ENCODE measurements around the gene JAML.

The JAML gene

GRCh38 chr11:118240999-118241763 is 16.4 kb upstream of the JAML start:
- Histone ChIP-seq H4K20me1 (no peaks in the 10 kb centered on the region), H3K4me1 (peaks cover 51% of the 10 kb centered on the region), H3K9me3 (no peaks in the 10 kb centered on the region), H3K9ac (no peak overlapping the region), H3K27ac (no peak overlapping the region), H3K4me3 (no peak overlapping the region), H3K27me3 (no peaks in the 10 kb centered on the region), H3K36me3 (no peaks in the 10 kb centered on the region), H3K4me2 (peak overlapping the region; percentile 64)
- TF ChIP-seq Cebpa-rat (IDR thresholded peaks at IDR 0.05): no peak

- Histone ChIP-seq H3K9me3 (no peaks in the 10 kb centered on the region), H4K20me1 (no peaks in the 10 kb centered on the region), H3K4me2 (peak overlapping the region; percentile 64), H3K9ac (no peak overlapping the region), H3K4me3 (no peak overlapping the region), H3K4me1 (peaks cover 35% of the 10 kb centered on the region), H3K27me3 (no peaks in the 10 kb centered on the region), H3K36me3 (no peaks in the 10 kb centered on the region), H3K27ac (no peak overlapping the region)
- TF ChIP-seq Cebpa-rat (IDR thresholded peaks at IDR 0.05): no peak
These were observed 14.8 kb upstream of the JAML start for GRCh38 chr11:118239509-118240205.

GRCh38 chr11:118238929-118239328 is 14.1 kb upstream of the JAML start:
- Histone ChIP-seq H3K9me3 (no peaks in the 10 kb centered on the region), H3K4me3 (no peak overlapping the region), H3K4me2 (peak overlapping the region; percentile 64), H3K27ac (no peak overlapping the region), H4K20me1 (no peaks in the 10 kb centered on the region), H3K4me1 (peaks cover 34% of the 10 kb centered on the region), H3K9ac (no peak overlapping the region), H3K27me3 (no peaks in the 10 kb centered on the region), H3K36me3 (no peaks in the 10 kb centered on the region)
- TF ChIP-seq Cebpa-rat (IDR thresholded peaks at IDR 0.05): no peak

- no peak overlapping the region for H3K9ac ChIP-seq
- peak overlapping the region; percentile 64; the same call in 1 of the 2 replicates for H3K4me2 ChIP-seq
- TF ChIP-seq Cebpa-rat (IDR thresholded peaks at IDR 0.05): no peak
- no peak overlapping the region for H3K27ac ChIP-seq
- no peaks in the 10 kb centered on the region for H3K9me3 ChIP-seq
- no peaks in the 10 kb centered on the region for H3K36me3 ChIP-seq
- peaks cover 34% of the 10 kb centered on the region for H3K4me1 ChIP-seq
- no peaks in the 10 kb centered on the region for H4K20me1 ChIP-seq
- H3K4me3 ChIP-seq: no peak overlapping the region
- H3K27me3 ChIP-seq: no peaks in the 10 kb centered on the region
These were observed 13.6 kb upstream of the JAML start for GRCh38 chr11:118238421-118238820.

- no peaks in the 10 kb centered on the region for H4K20me1 ChIP-seq
- H3K27ac ChIP-seq: no peak overlapping the region
- TF ChIP-seq Cebpa-rat (IDR thresholded peaks at IDR 0.05): no peak
- no peaks in the 10 kb centered on the region for H3K27me3 ChIP-seq
- no peaks in the 10 kb centered on the region for H3K36me3 ChIP-seq
- H3K4me1 ChIP-seq: peaks cover 27% of the 10 kb centered on the region
- H3K4me2 ChIP-seq: no peak overlapping the region
- no peak overlapping the region for H3K4me3 ChIP-seq
- no peak overlapping the region for H3K9ac ChIP-seq
- H3K9me3 ChIP-seq: no peaks in the 10 kb centered on the region
These were observed 11.4 kb upstream of the JAML start for GRCh38 chr11:118236170-118236569.

GRCh38 chr11:118234833-118235232 is 10.0 kb upstream of the JAML start:
- H3K4me3 ChIP-seq: no peak overlapping the region
- H3K4me2 ChIP-seq: no peak overlapping the region
- peaks cover 16% of the 10 kb centered on the region for H3K4me1 ChIP-seq
- H3K9me3 ChIP-seq: no peaks in the 10 kb centered on the region
- H3K9ac ChIP-seq: no peak overlapping the region
- no peaks in the 10 kb centered on the region for H4K20me1 ChIP-seq
- H3K27ac ChIP-seq: no peak overlapping the region
- no peak for TF ChIP-seq Cebpa-rat (IDR thresholded peaks at IDR 0.05)
- H3K36me3 ChIP-seq: no peaks in the 10 kb centered on the region
- H3K27me3 ChIP-seq: no peaks in the 10 kb centered on the region

GRCh38 chr11:118233850-118234249 is 9.0 kb upstream of the JAML start:
- H3K36me3 ChIP-seq: no peaks in the 10 kb centered on the region
- TF ChIP-seq Cebpa-rat (IDR thresholded peaks at IDR 0.05): no peak
- H3K4me2 ChIP-seq: no peak overlapping the region
- no peaks in the 10 kb centered on the region for H3K27me3 ChIP-seq
- H3K9me3 ChIP-seq: no peaks in the 10 kb centered on the region
- no peaks in the 10 kb centered on the region for H4K20me1 ChIP-seq
- H3K9ac ChIP-seq: no peak overlapping the region
- H3K27ac ChIP-seq: no peak overlapping the region
- peaks cover 16% of the 10 kb centered on the region for H3K4me1 ChIP-seq
- H3K4me3 ChIP-seq: no peak overlapping the region

- Histone ChIP-seq H3K4me2 (no peak overlapping the region), H3K27ac (no peak overlapping the region), H3K9ac (no peak overlapping the region), H4K20me1 (no peaks in the 10 kb centered on the region), H3K9me3 (no peaks in the 10 kb centered on the region), H3K4me3 (no peak overlapping the region), H3K27me3 (no peaks in the 10 kb centered on the region), H3K36me3 (no peaks in the 10 kb centered on the region), H3K4me1 (peaks cover 17% of the 10 kb centered on the region)
- no peak for TF ChIP-seq Cebpa-rat (IDR thresholded peaks at IDR 0.05)
These were observed 8.6 kb upstream of the JAML start for GRCh38 chr11:118233377-118233776.

GRCh38 chr11:118232659-118233058 is 7.8 kb upstream of the JAML start:
- H4K20me1 ChIP-seq: no peaks in the 10 kb centered on the region
- H3K27me3 ChIP-seq: no peaks in the 10 kb centered on the region
- H3K4me3 ChIP-seq: no peak overlapping the region
- no peaks in the 10 kb centered on the region for H3K36me3 ChIP-seq
- no peak overlapping the region for H3K4me2 ChIP-seq
- H3K4me1 ChIP-seq: peaks cover 24% of the 10 kb centered on the region
- no peak overlapping the region for H3K9ac ChIP-seq
- H3K27ac ChIP-seq: no peak overlapping the region
- H3K9me3 ChIP-seq: no peaks in the 10 kb centered on the region
- no peak for TF ChIP-seq Cebpa-rat (IDR thresholded peaks at IDR 0.05)

- peaks cover 35% of the 10 kb centered on the region for H3K4me1 ChIP-seq
- no peaks in the 10 kb centered on the region for H3K9me3 ChIP-seq
- H4K20me1 ChIP-seq: no peaks in the 10 kb centered on the region
- no peaks in the 10 kb centered on the region for H3K36me3 ChIP-seq
- no peak for TF ChIP-seq Cebpa-rat (IDR thresholded peaks at IDR 0.05)
- H3K27ac ChIP-seq: no peak overlapping the region
- no peaks in the 10 kb centered on the region for H3K27me3 ChIP-seq
- no peak overlapping the region for H3K4me3 ChIP-seq
- H3K9ac ChIP-seq: no peak overlapping the region
- no peak overlapping the region for H3K4me2 ChIP-seq
These were observed 6.7 kb upstream of the JAML start for GRCh38 chr11:118231461-118231860.

All from BLaER1 (cell line).